Ishikawa (cell line): ENCODE measurements around the gene GARIN5B.

ENCODE experiments used
- CEBPB ChIP-seq: IDR thresholded peaks from 2 replicates; pipeline ENCODE4 v1.6.1; 2012
- CREB1 ChIP-seq: IDR thresholded peaks from 2 replicates; pipeline ENCODE4 v1.6.1; 2012; ENCODE audit warnings: low read depth
- EGR1 ChIP-seq: IDR thresholded peaks from 2 replicates; pipeline ENCODE4 v1.6.1; 2012
- EP300 ChIP-seq: IDR thresholded peaks from 2 replicates; pipeline ENCODE4 v1.6.1; 2012; ENCODE audit warnings: borderline replicate concordance
- FOXM1 ChIP-seq: IDR thresholded peaks from 2 replicates; pipeline ENCODE4 v1.6.1; 2012; ENCODE audit warnings: low read depth, borderline replicate concordance
- NFIC ChIP-seq: IDR thresholded peaks from 2 replicates; pipeline ENCODE4 v1.6.1; 2012
- RAD21 ChIP-seq: IDR thresholded peaks from 2 replicates; pipeline ENCODE4 v1.6.1; 2012; ENCODE audit warnings: low read depth
- TAF1 ChIP-seq: IDR thresholded peaks from 2 replicates; pipeline ENCODE4 v1.6.1; 2012; ENCODE audit warnings: low read depth, mild to moderate bottlenecking
- TCF12 ChIP-seq: IDR thresholded peaks from 2 replicates; pipeline ENCODE4 v1.6.1; 2012; ENCODE audit warnings: low read depth
- TEAD4 ChIP-seq: IDR thresholded peaks from 2 replicates; pipeline ENCODE4 v1.6.1; 2012
- YY1 ChIP-seq: IDR thresholded peaks from 2 replicates; pipeline ENCODE4 v1.6.1; 2012; ENCODE audit warnings: low read depth
- ZBTB7A ChIP-seq: IDR thresholded peaks from 2 replicates; pipeline ENCODE4 v1.6.1; 2012; ENCODE audit warnings: low read depth
- TF ChIP-seq, protein P1 (sequence below): IDR thresholded peaks from 2 replicates; pipeline ENCODE4 v1.6.1; 2012
- TF ChIP-seq, protein P2 (sequence below): IDR thresholded peaks from 2 replicates; pipeline ENCODE4 v1.6.1; 2012
- TF ChIP-seq, protein P3 (sequence below): IDR thresholded peaks from 2 replicates; pipeline ENCODE4 v1.6.1; 2012; ENCODE audit warnings: low read depth, mild to moderate bottlenecking

Gene GARIN5B

DNA sequence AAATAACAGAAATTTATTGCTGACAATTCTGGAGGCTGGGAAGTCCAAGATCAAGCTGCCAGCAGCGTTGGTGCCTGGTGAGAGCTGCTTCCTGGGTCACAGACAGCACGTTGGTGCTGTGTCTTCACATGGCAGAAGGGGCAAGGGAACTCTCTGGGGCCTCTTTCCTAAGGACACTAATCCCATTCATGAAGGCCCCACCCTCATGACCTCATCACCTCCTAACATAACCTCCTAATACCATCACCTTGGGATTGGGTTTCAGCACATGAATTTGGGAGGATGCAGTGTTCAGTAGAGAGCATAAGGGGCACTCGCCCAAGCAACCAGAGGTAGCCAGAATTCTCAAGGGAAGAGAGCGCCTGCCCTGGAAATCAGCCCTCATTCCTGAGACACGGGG lies 53.6 kb downstream of the GARIN5B start:
- no peak for TF ChIP-seq ZBTB7A
- TF ChIP-seq TEAD4 = no peak
- no peak for TF ChIP-seq TAF1
- TF ChIP-seq, protein P1, sequence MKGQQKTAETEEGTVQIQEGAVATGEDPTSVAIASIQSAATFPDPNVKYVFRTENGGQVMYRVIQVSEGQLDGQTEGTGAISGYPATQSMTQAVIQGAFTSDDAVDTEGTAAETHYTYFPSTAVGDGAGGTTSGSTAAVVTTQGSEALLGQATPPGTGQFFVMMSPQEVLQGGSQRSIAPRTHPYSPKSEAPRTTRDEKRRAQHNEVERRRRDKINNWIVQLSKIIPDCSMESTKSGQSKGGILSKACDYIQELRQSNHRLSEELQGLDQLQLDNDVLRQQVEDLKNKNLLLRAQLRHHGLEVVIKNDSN = no peak
- TF ChIP-seq NFIC = no peak
- no peak for TF ChIP-seq YY1
- TF ChIP-seq, protein P2, sequence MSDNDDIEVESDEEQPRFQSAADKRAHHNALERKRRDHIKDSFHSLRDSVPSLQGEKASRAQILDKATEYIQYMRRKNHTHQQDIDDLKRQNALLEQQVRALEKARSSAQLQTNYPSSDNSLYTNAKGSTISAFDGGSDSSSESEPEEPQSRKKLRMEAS = no peak
- TF ChIP-seq EGR1 = no peak
- TF ChIP-seq FOXM1 = no peak
- TF ChIP-seq RAD21 = no peak

DNA sequence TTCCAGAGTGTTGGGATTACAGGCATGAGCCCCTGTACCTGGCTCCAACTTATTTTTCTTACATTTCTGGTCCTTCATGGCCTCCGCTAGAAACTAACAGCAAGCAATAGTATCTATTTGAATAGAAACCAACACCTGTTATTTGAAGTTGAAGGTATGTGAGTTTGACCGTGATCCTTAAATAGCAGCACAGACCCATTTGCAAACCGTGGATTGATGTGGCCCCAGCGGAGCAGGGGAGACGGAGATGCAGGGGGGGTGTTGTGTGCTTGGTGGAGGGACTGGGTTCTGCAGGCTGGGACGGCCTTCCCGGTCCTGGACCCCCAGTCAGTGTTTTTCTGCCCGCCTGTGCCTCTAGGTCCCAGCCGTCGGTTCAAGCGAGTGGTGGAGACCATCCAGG lies 54.8 kb downstream of the GARIN5B start:
- TF ChIP-seq YY1 (no peak), FOXM1 (no peak), TCF12 (no peak), NFIC (no peak), TAF1 (no peak), RAD21 (no peak), TEAD4 (no peak), EP300 (no peak), EGR1 (no peak), CEBPB (no peak), ZBTB7A (no peak), CREB1 (no peak)
- TF ChIP-seq, protein P3, sequence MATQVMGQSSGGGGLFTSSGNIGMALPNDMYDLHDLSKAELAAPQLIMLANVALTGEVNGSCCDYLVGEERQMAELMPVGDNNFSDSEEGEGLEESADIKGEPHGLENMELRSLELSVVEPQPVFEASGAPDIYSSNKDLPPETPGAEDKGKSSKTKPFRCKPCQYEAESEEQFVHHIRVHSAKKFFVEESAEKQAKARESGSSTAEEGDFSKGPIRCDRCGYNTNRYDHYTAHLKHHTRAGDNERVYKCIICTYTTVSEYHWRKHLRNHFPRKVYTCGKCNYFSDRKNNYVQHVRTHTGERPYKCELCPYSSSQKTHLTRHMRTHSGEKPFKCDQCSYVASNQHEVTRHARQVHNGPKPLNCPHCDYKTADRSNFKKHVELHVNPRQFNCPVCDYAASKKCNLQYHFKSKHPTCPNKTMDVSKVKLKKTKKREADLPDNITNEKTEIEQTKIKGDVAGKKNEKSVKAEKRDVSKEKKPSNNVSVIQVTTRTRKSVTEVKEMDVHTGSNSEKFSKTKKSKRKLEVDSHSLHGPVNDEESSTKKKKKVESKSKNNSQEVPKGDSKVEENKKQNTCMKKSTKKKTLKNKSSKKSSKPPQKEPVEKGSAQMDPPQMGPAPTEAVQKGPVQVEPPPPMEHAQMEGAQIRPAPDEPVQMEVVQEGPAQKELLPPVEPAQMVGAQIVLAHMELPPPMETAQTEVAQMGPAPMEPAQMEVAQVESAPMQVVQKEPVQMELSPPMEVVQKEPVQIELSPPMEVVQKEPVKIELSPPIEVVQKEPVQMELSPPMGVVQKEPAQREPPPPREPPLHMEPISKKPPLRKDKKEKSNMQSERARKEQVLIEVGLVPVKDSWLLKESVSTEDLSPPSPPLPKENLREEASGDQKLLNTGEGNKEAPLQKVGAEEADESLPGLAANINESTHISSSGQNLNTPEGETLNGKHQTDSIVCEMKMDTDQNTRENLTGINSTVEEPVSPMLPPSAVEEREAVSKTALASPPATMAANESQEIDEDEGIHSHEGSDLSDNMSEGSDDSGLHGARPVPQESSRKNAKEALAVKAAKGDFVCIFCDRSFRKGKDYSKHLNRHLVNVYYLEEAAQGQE = no peak
- TF ChIP-seq, protein P2 = no peak
- TF ChIP-seq, protein P1 = no peak

DNA sequence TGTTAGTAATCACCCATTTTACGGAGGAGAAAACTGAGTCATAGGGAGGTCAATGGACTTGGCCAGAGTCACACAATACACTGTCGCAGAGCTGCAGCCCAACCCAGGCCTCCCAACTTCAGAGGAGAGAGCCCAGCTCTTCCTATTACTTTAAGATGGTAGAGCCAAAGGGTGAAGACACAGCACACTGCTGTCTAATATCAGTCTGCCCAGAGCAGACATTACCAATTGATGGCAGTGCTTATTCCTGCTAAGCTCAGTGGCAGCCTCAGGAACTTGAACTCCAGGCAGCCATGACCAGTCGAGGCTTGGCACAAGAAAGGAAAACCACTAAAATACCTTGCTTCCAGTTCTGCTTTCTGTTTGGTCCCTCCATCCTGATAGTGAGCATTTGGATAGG lies 56.3 kb downstream of the GARIN5B start:
- TF ChIP-seq, protein P1 = no peak
- TF ChIP-seq EP300 (no peak), FOXM1 (no peak), ZBTB7A (no peak), CEBPB (no peak)
- TF ChIP-seq, protein P3 = no peak

DNA sequence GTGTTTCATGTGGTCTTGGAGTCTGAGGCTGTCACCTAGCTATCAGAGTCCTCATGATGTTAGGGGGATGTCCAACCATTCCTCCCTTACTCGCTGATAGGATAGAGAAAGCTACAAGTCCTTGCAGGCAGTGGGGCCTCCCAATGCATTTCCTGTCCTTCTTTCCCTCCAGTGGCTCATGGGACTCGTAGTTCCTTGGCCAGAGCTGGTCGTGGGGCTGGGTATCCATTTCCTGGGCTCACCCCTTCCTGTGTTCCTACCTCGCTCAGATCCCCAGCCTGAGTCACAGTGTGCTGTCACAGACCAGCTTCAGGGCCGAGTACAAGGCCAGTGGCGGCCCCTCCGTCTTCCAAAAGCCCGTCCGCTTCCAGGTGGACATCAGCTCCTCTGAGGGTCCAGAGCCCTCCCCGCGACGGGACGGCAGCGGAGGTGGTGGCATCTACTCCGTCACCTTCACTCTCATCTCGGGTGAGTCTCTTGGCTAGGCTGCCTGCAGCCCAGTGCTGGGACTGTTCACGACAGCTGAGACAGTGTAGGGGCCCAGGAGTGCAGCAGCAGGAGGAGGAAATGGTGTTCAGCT lies 57.0 kb downstream of the GARIN5B start:
- TF ChIP-seq EGR1 (no peak), EP300 (no peak), FOXM1 (no peak), TEAD4 (no peak), ZBTB7A (no peak)
- TF ChIP-seq, protein P3 = no peak
- TF ChIP-seq, protein P2 = no peak
